Hypothalamus (tissue), 51 donors: ENCODE results near the gene DSCAML1.
A peak's percentile ranks its signal among the peaks of the same experiment; 100 is the strongest.

Experiments used
- DNase-seq, 51 donors: peaks; one replicate each; lab custom pipeline; 2025; lab: John Stamatoyannopoulos, UW

Gene DSCAML1

DNA sequence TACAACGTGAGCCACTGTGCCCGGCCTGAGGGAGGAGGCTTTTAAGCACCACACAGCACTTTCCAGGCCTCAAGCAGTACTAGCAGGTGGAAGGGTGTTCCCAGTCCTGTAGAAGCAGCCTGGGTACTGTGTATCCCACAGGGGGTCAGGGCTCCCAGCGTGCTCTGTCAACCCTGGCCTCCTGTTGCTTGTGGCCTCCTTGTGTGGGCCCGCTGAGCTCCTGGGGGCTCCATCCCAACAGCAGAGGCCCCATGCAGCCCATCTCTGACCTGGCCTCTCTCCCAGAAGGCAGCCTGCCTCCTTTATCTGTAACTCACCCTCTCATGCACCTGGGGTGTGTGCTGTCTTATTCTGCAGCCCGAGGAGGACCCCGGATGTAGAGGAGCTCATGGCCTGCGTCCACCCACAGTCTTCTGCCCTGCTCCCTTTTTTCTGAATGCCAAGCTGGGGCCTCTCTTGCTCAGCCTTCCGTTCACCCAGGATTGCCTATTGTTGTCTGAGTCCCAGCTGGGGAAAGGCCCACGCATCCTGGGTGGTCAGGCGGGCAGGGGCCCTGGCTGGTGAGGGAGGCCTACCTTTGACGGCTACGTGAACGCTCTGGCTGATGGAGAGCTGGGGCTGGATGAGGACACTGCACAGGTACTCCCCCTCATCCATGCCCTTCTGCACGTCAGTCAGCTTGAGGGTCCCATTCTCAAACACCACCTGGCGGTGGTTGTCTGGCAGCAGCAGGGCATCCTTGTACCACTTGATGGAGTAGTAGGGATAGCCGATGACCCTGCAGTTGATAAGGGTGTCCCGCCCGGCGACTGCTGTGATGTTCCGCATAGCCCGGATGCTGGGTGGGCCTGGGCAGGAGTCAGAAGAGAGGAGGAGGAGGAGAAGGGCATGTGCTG lies 280.9 kb downstream of the DSCAML1 start:
- no peak for DNase-seq

DNA sequence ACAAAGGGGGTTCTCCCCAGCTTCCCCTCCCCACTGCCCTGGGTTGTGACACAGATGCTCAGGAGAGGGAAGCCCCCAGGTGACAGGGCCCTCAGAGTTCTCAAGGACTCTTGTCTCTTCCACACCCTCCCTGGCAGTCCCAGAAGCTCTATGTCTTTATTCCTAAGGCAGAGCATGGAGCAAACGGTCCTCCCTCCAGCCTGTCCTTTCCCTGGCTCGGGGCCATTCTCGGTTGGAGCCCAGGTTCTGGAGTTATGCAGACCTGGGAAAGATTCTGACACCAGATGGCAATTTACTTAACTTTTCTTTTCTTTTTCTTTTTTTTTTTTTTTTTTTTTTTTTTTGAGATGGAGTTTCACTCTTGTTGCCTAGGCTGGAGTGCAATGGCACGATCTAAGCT lies 282.8 kb downstream of the DSCAML1 start:
- no peak for DNase-seq

DNA sequence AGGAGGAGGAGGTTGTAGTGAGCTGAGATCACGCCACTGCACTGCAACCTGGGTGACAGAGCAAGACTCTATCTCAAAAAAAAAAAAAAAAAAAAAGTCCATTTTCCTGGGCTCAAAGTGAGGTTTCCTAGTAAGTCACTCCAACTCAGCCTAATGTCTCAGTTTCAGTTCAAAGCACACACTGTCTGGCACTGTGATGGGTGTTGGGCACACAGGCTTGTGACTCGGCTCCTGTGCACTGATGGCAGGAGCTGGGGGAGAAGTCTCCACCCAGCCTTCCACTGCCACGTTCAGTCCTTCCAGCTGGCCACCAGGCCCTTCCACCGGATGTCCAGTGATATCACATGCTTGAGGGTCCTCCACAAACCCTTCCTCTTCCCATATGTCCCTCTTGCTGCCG lies 283.4 kb downstream of the DSCAML1 start:
- peak in 2 of 51 donors; percentile 17 to 19 for DNase-seq

DNA sequence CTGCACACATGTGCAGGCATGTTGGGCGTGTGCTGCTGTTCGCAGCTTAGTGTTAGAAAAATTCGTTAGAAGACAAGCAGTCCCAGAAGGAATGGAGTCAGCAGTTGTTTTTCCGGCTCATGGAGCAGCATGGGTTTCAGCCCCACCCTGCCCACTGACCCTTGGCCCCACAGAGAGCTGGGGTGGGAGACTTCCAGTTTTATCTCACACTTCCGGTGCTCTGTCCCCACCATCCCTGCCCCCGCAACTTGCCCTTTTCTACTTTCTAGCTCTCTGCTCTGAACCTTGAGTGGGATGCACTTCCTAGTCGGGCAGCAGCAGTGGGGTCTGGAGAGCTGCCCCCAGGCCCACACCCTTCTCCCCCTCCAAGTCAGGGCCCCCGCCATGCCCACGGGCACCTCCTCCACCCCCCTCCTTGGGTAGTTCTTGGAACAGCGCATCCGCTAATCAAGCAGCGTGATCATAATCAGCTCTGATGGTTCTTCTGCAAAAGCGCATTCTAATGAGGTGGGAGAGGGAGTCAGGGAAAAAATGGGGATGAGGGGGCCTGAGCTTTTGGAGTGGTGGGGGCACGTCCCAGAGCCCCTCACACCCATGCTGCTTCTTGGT lies 285.0 kb downstream of the DSCAML1 start:
- no peak for DNase-seq

DNA sequence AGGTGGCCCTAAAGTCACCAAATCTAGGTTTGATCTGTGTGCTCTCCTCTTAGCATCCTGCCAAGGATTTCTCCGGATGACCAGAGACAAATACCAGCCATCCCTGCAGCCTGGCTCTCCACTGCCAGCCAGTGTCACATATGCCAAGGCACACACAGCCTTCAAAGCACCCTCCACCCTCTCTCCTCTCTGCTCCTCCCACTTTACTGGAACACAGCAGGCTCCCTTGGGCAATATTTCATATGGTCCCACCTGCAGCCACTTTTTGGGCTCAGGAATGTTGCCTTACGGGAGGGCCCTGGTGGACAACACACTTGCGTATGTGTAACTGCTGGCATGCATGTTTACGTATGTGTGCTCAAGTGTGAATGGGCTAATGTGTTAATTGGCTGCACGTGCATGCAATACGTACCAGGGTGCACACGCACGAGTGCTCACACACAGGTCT lies 285.5 kb downstream of the DSCAML1 start:
- no peak for DNase-seq

DNA sequence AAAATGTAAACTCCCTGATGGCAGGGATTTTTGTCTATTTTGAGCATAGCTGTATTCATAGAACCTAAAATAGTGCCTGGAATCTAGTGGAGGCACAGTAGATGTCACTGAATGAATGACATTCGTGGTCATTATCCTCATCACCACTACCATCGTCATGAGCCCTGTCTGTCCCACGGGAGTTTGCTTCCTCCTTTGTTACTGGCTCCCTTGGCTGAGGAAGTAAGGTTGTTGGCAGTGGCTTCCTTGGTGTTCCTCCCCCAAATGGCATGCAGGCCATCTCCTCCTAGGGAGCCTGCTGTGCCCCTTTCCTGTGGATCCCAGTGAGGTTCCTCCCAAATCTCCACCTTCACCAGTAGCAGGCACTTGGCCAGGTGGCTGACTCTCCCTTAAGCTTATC lies 286.4 kb downstream of the DSCAML1 start:
- DNase-seq = no peak

DNA sequence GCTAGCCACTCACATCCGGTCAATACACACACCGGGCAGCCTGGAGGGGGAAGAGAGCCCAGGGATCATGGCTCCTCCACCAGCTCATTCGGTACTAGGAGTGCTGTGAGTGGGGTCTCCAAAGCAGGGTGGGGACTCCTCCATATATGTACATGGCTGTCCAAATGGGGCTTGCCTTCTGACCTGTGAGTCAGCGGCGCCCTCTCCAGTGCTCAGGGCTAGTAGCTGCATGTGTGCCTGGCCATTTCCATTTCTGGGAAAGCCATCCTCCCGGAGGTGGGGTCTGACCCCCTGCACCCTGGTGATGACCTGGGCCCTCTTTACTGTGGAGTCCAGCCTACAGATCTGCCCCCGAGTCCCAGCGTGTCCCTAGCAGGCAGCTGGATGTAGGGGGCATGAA lies 287.5 kb downstream of the DSCAML1 start:
- DNase-seq = no peak

DNA sequence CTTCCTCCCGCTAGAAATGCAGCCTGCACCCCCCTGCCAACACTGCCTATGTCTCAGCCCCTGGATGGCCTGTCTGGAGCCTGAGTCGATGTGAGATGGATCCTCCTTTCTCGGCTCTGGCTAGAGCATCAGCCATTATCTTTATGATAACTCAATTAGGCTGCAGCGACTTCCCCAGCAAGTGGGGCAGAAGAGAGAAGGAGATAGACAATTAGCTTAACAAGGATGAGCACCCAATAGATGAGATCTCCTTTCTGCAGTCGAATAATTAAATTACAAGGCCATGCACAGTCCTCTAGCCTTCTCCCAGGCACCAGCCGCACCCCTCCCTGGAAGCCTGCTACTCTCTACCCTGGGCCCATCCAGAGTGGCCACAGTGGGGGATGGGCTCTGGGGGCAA lies 290.0 kb downstream of the DSCAML1 start:
- no peak for DNase-seq

DNA sequence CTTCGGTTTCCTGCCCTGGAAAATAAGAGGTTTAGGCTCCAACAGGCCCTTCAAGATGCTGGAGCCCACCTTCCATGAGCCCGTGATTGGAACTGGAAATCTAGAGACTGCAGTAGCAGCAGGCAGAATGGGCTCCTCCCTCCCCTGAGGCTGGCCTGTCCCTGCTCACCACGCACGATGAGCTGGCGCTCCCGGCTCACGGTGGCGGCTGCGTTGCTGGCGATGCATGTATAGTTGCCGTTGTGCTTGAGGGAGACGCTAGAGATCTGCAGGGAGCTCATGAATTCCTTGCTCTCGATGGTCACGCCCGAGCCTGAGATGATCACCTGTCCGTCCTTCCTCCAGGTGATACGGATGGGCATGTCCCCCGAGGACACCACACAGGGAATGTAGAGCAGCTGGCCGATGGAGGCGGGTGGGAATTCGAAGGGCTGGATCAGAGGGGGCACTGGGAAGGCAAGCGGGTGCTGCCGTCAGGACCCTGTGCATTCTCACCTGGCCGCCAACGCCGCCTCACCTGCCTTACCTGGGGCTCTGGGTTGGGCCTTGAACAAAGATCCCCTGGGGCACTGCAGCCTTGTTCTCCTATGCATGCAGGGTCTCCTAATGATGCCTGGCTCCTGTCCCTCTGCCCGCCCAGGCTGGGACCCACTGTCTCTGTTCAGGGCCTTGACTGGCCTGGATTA lies 291.6 kb downstream of the DSCAML1 start:
- no peak for DNase-seq

DNA sequence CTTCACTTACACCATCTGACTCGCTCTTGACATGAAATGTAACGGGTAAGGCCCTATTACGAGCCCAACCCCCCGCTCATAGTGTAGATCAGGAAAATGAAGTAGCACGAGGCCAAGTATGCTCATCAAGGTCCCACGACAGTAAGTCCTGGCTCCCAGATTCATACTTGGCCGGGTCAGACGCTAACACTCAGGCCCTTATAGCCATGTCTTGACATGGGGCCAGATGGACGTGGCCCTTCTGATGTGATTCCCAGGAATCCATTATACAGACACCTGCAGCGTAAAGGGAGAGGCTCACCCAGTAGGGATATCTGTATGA lies 294.3 kb downstream of the DSCAML1 start:
- DNase-seq = no peak

DNA sequence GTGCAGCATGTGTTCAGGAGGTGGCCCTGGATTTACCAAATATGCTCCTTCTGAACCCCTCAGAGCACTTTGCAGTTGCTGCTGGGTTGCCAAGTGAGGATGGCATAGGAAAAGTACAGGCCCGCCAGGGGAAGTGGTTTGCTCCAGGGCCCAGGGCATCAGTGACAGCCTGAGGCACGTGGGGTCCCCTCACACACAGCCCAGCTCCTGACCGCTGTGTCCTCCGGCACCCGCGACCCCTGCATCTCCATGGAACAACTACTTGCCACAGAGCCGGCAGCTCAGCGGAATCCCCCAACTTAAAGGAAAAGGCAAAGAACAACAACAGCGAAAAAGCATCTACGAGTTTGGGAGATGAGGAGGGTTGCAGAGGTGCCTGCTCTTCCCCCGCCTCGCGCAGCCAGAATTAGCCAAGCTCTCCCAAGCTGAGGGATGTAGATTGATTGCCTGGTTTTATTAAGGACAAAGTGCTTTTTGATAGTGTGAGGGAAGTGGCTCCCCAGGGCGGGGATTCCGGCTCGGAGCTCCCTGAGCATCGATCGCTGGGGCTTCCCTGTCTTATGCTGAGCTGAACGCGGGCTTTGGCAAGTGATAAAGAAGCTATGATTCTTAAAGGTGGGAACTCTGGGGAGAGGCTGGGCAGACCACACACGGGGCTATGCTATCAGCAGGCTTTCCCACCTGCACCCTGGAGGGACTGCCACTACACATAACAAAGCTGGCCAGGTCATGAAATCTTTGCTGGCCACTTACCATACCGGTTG lies 294.8 kb downstream of the DSCAML1 start:
- peak in 1 of 51 donors; percentile 4 for DNase-seq

DNA sequence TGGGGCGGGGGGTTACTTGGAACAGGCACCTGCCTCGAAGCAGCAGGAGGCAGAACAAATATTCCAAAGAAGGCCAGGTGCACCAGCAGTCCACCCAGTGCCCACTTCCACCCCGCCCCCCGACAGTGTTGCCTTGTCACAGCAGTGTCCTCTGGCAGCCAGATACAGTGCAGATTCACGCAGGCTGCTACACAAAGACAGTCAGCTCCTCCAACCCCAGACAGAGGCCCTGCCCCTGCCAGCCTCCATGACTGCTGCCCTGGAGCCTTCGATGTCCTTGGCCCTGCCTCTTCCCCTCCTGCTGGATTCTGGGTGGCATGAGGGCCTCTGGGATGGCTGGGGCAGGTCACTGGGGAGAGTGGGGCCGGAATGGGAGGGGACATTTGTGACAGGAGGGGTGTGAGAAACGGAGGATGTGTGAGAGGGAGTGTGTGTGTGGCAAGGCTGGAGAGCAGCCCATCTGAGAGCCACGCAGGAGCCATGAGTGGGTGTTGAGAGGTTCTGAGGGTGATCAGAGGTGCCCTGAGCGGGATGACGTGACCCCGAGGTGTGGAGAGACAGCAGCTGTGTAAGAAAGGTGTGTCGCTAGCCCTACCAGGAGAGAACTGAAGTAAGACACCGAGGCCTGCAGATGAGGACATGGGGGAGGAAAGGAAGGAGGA lies 295.6 kb downstream of the DSCAML1 start:
- DNase-seq = no peak

DNA sequence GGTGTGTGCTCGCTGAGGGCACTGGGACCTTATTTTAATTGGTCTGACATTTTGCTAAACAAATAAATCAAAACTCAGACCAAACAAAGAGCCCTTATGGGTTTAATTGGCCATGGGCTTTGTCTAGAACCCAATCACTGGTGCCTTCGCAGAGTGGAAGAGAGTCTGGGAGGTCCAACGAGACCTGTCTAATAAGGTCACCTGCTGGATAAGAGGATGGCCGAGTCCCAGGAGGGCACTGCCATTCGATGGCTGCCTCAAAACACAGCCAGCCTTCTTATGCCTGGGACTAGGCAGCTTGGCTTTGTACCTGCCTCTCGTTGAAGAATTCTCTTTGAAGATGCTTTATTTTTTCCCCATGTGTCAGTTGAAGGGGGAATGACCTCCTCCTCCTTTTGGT lies 298.2 kb downstream of the DSCAML1 start:
- no peak for DNase-seq

DNA sequence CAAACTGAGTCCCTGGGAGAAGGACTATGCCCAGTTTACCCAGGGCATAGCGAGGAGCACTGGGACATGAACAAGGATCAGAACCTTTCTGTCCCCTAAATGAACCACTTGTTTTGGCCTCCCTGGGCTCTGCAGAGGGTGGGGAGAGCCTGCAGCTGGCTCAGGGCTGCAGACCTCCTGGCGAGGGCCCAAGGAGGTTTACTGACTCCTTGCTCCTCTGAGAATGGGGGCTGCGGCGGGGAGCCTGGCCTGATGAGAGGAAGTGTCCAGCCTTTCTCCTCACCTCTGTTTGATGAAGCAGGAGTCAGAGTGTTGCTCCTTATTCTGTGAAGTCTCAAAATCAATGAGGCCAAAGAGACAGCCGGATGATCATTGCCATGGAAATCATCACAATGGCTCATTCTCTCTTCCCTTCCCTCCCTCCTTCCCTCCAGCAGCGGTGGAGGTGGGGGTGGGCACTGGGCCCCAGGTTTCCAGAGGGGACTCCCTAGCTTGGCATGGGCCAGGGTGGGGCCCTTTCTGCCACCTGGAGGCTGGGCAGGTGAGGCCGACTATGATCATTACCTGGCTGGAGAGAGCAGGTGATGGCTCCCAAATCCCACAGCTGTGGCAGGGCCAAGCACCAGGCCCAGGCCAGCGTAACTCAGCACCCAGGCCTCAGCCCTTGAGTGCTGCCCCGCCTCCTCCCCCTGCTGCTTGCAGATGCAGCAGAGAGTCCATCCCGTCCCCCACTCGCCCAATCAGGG lies 299.6 kb downstream of the DSCAML1 start:
- peak in 26 of 51 donors; percentile 5 to 64 (median 42) for DNase-seq

DNA sequence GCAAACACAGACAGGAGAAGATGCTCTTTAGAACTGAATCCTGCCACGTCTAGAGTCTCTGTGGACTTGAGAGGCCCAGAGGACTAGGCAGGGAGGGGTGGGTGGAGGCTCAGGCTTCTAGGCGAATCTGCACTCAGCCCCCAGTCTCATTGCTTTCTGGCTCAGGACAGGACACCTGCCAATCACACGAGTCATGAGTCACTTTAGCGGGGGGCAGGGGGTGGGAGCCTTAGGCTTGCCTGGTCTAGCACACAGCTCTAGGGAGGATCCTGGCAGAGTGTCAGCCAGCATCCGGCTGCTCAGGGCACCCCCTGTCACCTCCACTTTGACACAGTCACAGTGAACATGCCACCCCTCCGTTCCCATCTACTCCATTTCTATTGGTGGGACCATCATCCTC lies 301.7 kb downstream of the DSCAML1 start:
- no peak for DNase-seq

DNA sequence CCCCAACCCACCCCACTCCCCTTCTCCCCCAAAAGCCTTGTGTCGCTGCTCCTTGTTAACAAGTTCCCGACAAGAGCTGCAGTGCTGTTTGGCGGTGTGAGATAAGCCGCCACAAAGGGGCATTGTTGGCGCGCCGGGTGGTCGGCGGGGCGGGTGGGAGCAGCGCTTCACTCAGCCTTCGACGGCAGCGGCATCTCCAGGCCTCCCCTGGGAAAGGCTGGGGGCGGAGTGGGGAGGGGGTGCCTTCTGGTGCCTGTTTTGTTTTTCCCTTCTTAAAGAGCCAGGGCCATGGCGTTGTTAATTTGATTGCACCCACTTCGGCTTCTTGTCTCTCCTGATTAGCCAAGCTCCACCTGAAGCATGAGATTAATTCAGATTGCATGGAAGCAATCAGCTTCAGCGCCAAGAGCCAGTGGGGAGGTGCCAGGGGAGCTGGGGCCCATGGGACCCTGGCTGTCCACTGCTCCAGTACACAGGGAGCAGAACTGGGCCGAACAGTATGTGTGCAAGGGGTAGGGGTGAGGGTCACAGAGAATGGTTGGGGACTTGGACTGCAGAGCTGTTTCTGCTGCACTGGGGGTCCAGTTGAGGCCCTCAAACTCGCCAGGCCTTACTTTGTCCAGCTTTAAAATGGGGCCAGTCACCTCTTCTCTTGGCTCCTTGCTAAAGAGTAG lies 304.3 kb downstream of the DSCAML1 start:
- DNase-seq = peak in 6 of 51 donors; percentile 9 to 36 (median 18)

DNA sequence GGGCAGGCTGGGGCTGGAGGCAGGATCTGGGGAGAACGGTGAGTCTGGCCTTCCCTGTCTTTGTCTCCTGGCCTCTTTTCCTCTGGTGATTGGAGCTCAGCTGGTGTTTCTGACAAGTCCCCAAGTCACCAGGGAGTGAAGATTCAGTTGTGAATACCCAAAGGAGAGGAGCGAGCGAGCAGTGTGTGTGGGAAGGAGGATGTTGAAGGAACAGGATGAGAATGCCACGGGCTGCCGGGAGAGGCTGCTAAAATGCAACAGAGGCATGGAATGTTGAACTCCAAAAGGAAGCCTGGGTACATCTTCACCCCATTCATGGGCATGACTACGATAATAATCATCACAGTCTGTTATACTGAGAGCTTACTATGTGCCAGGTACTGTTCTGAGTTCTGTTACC lies 306.1 kb downstream of the DSCAML1 start:
- peak in 3 of 51 donors; percentile 30 to 48 (median 33) for DNase-seq

DNA sequence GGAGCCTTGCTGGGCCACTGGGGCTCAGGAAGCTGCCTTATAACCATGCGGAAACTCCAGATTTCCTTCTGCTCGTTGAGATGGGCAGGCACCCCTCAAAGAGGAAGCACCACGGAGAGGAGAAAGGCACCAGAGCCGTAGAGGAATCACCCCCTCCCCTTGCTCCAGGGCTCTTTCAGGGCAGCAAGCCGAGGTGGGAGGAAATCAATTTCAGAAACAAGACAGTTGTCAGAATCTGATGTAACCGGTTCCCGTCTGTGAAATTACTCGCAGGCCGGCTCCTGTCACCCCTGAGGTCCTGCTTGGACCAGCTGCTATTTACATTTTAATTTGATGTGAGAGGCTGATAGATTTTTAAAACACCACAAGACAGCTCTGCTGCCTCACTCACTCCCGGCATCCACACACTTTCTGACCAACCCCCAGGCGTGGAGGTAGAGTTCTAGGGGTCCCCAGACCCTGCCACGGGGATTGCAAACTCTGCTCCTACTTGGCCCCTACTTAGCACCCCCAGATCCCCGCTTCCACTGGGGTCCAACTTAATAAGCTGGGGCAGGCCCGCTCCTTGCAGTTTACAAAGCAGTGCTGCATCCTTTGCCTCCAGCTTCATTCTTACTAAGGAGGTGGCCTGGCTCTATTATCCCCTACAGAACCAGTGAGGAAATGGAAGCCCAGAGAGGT lies 306.9 kb downstream of the DSCAML1 start:
- no peak for DNase-seq
